CD14-positive monocyte (primary cell): Measurements from ENCODE around the gene EFEMP2. TPM values are rescaled to one million over a fixed set of nuclear protein-coding genes. Genes with fewer than 3 reads are reported as not detected.

Experiments
- DNase-seq, 3 donors: peaks; one replicate each; pipeline ENCODE4 v3.0.0-alpha.2; 2011 to 2022
- H2AFZ ChIP-seq: 2 replicates; pipeline ENCODE4 v1.6.0; 2012; ENCODE audit warnings: mild to moderate bottlenecking, low read depth, low read length, inconsistent platforms; ENCODE audit not compliant: insufficient read depth, poor library complexity, severe bottlenecking
- H3K27ac ChIP-seq, 2 donors: 1 replicate in 1 of 2; 2 replicates in 1 of 2; pipeline ENCODE4 v1.5.1; 2012 to 2013; ENCODE audit warnings: low read length in 2 of 2, control low read depth in 1 of 2, inconsistent platforms in 1 of 2, low read depth in 1 of 2, mild to moderate bottlenecking in 1 of 2
- H3K27me3 ChIP-seq, 2 donors: one replicate each; pipeline versions ENCODE4 v1.6.0 to v1.6.1; 2011 to 2013; ENCODE audit warnings: low read length in 2 of 2; ENCODE audit not compliant: control insufficient read depth in 2 of 2, insufficient read depth in 2 of 2
- H3K36me3 ChIP-seq, 2 donors: replicated peaks in 1 of 2; 1 replicate in 1 of 2; 2 replicates in 1 of 2; pipeline versions ENCODE4 v1.5.1 to v1.6.1; 2012 to 2013; ENCODE audit warnings: low read length in 2 of 2, control low read depth in 1 of 2, inconsistent platforms in 1 of 2, mild to moderate bottlenecking in 1 of 2; ENCODE audit not compliant: insufficient read depth in 2 of 2, control insufficient read depth in 1 of 2
- H3K4me1 ChIP-seq, 2 donors: 1 replicate in 1 of 2; 2 replicates in 1 of 2; pipeline versions ENCODE4 v1.5.1 to v1.6.1; 2012 to 2013; ENCODE audit warnings: low read length in 2 of 2, control low read depth in 1 of 2, inconsistent platforms in 1 of 2, mild to moderate bottlenecking in 1 of 2, moderate library complexity in 1 of 2; ENCODE audit not compliant: insufficient read depth in 2 of 2, control insufficient read depth in 1 of 2
- H3K4me2 ChIP-seq: replicated peaks from 2 replicates; pipeline ENCODE3; 2012; ENCODE audit warnings: low read length, moderate library complexity, mild to moderate bottlenecking; ENCODE audit not compliant: poor library complexity, severe bottlenecking; ENCODE audit errors: extremely low read depth
- H3K4me3 ChIP-seq, 3 experiments: fragments of 200-600 bp in 1 of 3; sonication (generic) in 1 of 3; replicated peaks in 1 of 3; 1 replicate in 2 of 3; 2 replicates in 1 of 3; pipeline ENCODE4 v1.5.1; 2011 to 2013; ENCODE audit warnings: low read length in 3 of 3, mild to moderate bottlenecking in 3 of 3, control low read depth in 2 of 3, low read depth in 2 of 3, inconsistent platforms in 1 of 3, moderate library complexity in 1 of 3
- H3K79me2 ChIP-seq: 2 replicates; pipeline ENCODE4 v1.6.0; 2012; ENCODE audit warnings: mild to moderate bottlenecking, control low read depth, inconsistent platforms, low read length, moderate library complexity; ENCODE audit not compliant: insufficient read depth
- H3K9ac ChIP-seq: 2 replicates; pipeline ENCODE4 v1.6.0; 2017; ENCODE audit warnings: low read length, mild to moderate bottlenecking; ENCODE audit not compliant: insufficient read depth, poor library complexity, severe bottlenecking
- H3K9me3 ChIP-seq, 2 donors: replicated peaks in 1 of 2; 1 replicate in 1 of 2; 2 replicates in 1 of 2; pipeline versions ENCODE4 v1.5.1 to v1.6.1; 2012 to 2013; ENCODE audit warnings: low read length in 2 of 2, control low read depth in 1 of 2; ENCODE audit not compliant: control insufficient read depth in 1 of 2, insufficient read depth in 1 of 2
- H4K20me1 ChIP-seq: 2 replicates; pipeline ENCODE4 v1.6.0; 2012; ENCODE audit warnings: mild to moderate bottlenecking, low read length, control low read depth, moderate library complexity; ENCODE audit not compliant: insufficient read depth
- H3K27ac Mint-ChIP-seq, 7 donors: one replicate each; pipeline ENCODE4 v1.8.0; 2020; ENCODE audit warnings: mild to moderate bottlenecking in 7 of 7, mixed read lengths in 7 of 7, moderate library complexity in 6 of 7, inconsistent platforms in 2 of 7
- H3K27me3 Mint-ChIP-seq, 3 donors: one replicate each; pipeline ENCODE4 v1.8.0; 2021 to 2022; ENCODE audit warnings: low read depth in 3 of 3, mild to moderate bottlenecking in 3 of 3, mixed read lengths in 3 of 3, moderate library complexity in 3 of 3, inconsistent platforms in 1 of 3
- H3K36me3 Mint-ChIP-seq, 2 donors: one replicate each; pipeline ENCODE4 v1.8.0; 2020; ENCODE audit warnings: mixed read lengths in 2 of 2, inconsistent platforms in 1 of 2, mild to moderate bottlenecking in 1 of 2
- H3K4me1 Mint-ChIP-seq: one replicate; pipeline ENCODE4 v1.8.0; 2020; ENCODE audit warnings: mild to moderate bottlenecking, mixed read lengths
- H3K4me3 Mint-ChIP-seq, 2 donors: one replicate each; pipeline ENCODE4 v1.8.0; 2020; ENCODE audit warnings: mild to moderate bottlenecking in 2 of 2, mixed read lengths in 2 of 2, moderate library complexity in 1 of 2
- H3K9me3 Mint-ChIP-seq, 7 donors: one replicate each; pipeline ENCODE4 v1.8.0; 2020 to 2022; ENCODE audit warnings: mixed read lengths in 7 of 7, mild to moderate bottlenecking in 6 of 7, moderate library complexity in 6 of 7, inconsistent platforms in 2 of 7
- CTCF ChIP-seq: fragments of 200-600 bp; IDR thresholded peaks from one replicate; pipeline ENCODE4 v1.8.0; 2022; ENCODE audit warnings: antibody characterized with exemption, mild to moderate bottlenecking
- WGBS: methylation state at CpG from one replicate; pipeline ENCODE4 v1.1.5; 2013; ENCODE audit warnings: missing lambda C conversion rate; ENCODE audit not compliant: insufficient coverage; 5-methylcytosine and 5-hydroxymethylcytosine counted together
- intact Hi-C, 2 donors: fragments of 100-400 bp; cut with micrococcal nuclease; formaldehyde crosslinking; loops; one replicate each; pipeline versions ENCODE4 v1.15.0 to v1.15.1; 2023
- polyA plus RNA-seq, 3 donors: library from polyadenylated mRNA; depleted of rRNA in 1 of 3; unstranded in 2 of 3; stranded (reverse) in 1 of 3; fragments of 300-500 nt in 2 of 3; fragments of >200 nt in 1 of 3; fragmentation: Illumina TruSeq in 2 of 3; gene quantifications; 1 replicate in 2 of 3; 2 replicates in 1 of 3; pipeline ENCODE4 v1.2.3, GENCODE V29; 2012 to 2021

Gene EFEMP2
- polyA plus RNA-seq, 3 donors: 0.44 to 14.7 TPM; not detected in 1

DNA sequence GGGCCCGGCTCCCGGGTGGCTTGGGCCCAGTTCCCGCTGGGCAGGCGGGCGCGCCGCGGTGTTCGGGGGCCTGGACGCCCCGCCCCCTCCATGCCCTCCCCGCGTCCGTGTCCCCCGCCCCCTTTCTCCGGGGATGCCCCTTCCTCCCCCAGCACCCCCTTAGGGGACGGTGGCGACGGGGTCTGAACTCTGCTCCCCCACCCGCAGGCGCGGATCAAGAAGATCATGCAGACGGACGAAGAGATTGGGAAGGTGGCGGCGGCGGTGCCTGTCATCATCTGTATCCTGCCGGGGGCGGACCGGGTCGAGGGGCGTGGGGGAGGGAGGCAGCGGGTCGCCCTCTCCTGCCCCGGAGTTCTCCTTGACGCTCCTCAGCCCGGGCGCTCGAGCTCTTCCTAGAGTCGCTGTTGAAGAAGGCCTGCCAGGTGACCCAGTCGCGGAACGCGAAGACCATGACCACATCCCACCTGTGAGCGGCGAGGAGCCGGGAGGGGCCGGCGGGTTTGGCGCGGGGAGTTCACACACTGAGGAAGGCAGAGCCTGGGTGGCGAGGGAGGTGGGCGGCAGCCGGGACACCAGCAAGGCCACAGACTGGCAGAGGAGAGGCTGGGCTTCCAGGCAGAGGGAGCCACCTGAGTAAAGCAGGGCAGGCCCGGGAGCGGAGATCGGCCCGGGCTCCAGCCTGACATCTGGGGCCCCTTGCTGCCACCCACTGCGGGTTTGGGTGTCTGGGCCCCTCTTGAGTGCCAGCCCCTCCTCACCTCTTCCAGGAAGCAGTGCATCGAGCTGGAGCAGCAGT, 47.2 kb upstream of the EFEMP2 start:
- peak overlapping the region in 1 of 2 donors; percentile 78 for H3K27ac ChIP-seq
- no peaks in the 10 kb centered on the region for H3K27me3 ChIP-seq
- Mint-ChIP-seq H3K9me3 (no peaks in the 10 kb centered on the region), H3K4me3 (peak overlapping the region; percentile 89 to 95), H3K27me3 (peaks cover 0 to 2% (median 0%) of the 10 kb centered on the region in 3 donors), H3K36me3 (peaks cover 30 to 35% of the 10 kb centered on the region in 2 donors), H3K4me1 (peaks cover 51% of the 10 kb centered on the region), H3K27ac (peak overlapping the region in 6 of 7 donors; percentile 61 to 90 (median 81))
- H2AFZ ChIP-seq: peak overlapping the region; percentile 82
- DNase-seq: no peak
- TF ChIP-seq CTCF: no peak
- intact Hi-C loops: loop anchor here (1.0 to 5.0 kb wide), 4 partner anchors 19 to 43 kb away; partner anchors contain the start of genes SART1 (in 2 of the 2), FIBP (in 1 of the 2) and FOSL1 (in 1 of the 2)
- H3K4me2 ChIP-seq: peak overlapping the region; percentile 94
- peaks cover 38% of the 10 kb centered on the region for H3K79me2 ChIP-seq
- H3K4me1 ChIP-seq: peaks cover 51 to 59% of the 10 kb centered on the region in 2 donors
- H4K20me1 ChIP-seq: peaks cover 9% of the 10 kb centered on the region
- WGBS: under 1% methylated on average over 42 of the region's 60 CpGs
- H3K4me3 ChIP-seq: peak overlapping the region; percentile 74 to 93 (median 91)
- H3K9ac ChIP-seq: peak overlapping the region; percentile 77
- H3K36me3 ChIP-seq: peaks cover 12 to 26% of the 10 kb centered on the region in 2 donors
- H3K9me3 ChIP-seq: no peaks in the 10 kb centered on the region

GRCh38 chr11:65919141-65919572, 46.6 kb upstream of the EFEMP2 start, which contains the start of gene DRAP1:
Gene DRAP1 (plus strand): TSS chr11:65919426. CDS start chr11:65919502, 76 bp downstream.
- H3K27me3 Mint-ChIP-seq: peaks cover 0 to 2% (median 0%) of the 10 kb centered on the region in 3 donors
- peak within 1 kb of the TSS; percentile 61 to 94 for H3K27ac ChIP-seq
- peaks cover 28 to 33% of the 10 kb centered on the region in 2 donors for H3K36me3 Mint-ChIP-seq
- peak within 1 kb of the TSS; percentile 99 for H3K4me2 ChIP-seq
- no peaks in the 10 kb centered on the region for H3K9me3 ChIP-seq
- H3K27me3 ChIP-seq: no peaks in the 10 kb centered on the region
- no peaks in the 10 kb centered on the region for H3K9me3 Mint-ChIP-seq
- H4K20me1 ChIP-seq: peaks cover 10% of the 10 kb centered on the region
- peak within 1 kb of the TSS; percentile 93 to 99 (median 98) for H3K4me3 ChIP-seq
- H2AFZ ChIP-seq: peak within 1 kb of the TSS; percentile 82
- H3K36me3 ChIP-seq: peaks cover 12 to 22% of the 10 kb centered on the region in 2 donors
- peak within 1 kb of the TSS; percentile 89 to 95 for H3K4me3 Mint-ChIP-seq
- peak within 1 kb of the TSS; percentile 81 to 93 (median 87) for H3K27ac Mint-ChIP-seq
- peaks cover 57% of the 10 kb centered on the region for H3K4me1 Mint-ChIP-seq
- H3K4me1 ChIP-seq: peaks cover 56 to 61% of the 10 kb centered on the region in 2 donors
- peaks cover 38% of the 10 kb centered on the region for H3K79me2 ChIP-seq
- DNase-seq: peak; percentile 95 to 97 (median 96)
- H3K9ac ChIP-seq: peak within 1 kb of the TSS; percentile 94
- 0% methylated on average over 48 of the region's 59 CpGs for WGBS
- intact Hi-C loops: loop anchor here in 1 of 2 donors (1.0 to 2.0 kb wide), 2 partner anchors 18 to 42 kb away; partner anchors contain the start of genes FOSL1 and SART1
- no peak for TF ChIP-seq CTCF
